Activated CD8-positive, alpha-beta memory T cell treated with anti-CD3 and anti-CD28 coated beads, Interleukin-2, amount 50 U/mL, for 24 hours (primary cell): ENCODE results near the gene ZNF687.

Experiments used
- DNase-seq: peaks from one replicate; pipeline ENCODE4 v3.0.0-alpha.2; 2020; ENCODE audit errors: extremely low read depth

Gene ZNF687

DNA sequence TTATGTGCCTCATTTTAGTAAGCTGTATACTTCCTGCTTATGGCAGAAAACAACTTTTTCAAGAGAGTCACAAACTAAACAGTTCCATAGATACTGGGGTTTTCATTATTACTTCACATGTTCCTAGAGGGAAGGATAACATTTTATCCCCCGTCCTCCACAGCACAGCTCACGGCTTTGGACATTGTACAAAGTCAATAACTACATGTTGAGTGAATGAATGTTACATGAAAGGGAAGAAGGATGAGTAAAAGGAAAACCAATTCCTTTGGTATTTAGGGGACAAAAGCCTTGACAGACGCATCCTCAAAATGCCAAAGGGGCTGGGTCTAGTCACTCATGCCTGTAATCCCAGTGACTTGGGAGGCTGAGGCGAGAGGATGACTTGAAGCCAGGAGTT lies 30.3 kb downstream of the ZNF687 start:
- DNase-seq, result no peak

DNA sequence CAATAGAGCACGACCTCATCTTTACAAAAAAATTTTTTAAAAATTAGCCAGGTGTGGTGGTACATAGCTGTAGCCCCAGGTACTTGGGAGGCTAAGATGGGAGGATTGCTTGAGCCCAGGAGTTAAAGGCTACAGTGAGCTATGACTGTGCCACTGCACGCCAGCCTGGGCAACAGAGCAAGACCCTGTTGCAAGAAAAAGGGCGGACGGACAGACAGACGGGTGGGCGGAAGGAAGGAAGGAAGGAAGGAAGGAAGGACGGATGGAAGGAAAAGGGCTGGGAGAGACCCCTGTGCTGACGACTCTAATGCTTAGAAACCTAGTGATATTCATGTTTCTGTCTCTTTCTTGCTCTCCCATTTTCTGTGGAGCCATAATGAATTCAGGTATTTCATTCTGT lies 30.7 kb downstream of the ZNF687 start:
- no peak for DNase-seq

DNA sequence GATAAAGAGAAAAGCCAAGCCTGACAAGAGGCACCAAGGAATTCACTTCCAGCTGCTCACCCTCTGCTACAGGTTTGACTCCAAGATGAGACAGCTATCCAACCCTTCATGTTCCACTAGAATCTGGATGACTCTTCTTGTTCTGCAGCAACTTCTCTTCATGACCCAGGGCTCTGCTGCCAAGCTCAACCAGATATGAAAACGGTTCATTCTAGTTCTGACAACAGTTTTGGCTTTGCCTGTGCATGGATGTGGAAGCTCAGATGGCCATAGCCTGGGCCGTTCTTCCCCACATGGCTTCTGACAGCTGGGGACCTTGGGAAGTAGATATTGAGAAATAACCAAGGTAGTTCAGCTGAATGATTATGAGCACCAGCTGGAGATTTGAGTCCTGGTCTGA lies 31.4 kb downstream of the ZNF687 start:
- DNase-seq, result no peak

DNA sequence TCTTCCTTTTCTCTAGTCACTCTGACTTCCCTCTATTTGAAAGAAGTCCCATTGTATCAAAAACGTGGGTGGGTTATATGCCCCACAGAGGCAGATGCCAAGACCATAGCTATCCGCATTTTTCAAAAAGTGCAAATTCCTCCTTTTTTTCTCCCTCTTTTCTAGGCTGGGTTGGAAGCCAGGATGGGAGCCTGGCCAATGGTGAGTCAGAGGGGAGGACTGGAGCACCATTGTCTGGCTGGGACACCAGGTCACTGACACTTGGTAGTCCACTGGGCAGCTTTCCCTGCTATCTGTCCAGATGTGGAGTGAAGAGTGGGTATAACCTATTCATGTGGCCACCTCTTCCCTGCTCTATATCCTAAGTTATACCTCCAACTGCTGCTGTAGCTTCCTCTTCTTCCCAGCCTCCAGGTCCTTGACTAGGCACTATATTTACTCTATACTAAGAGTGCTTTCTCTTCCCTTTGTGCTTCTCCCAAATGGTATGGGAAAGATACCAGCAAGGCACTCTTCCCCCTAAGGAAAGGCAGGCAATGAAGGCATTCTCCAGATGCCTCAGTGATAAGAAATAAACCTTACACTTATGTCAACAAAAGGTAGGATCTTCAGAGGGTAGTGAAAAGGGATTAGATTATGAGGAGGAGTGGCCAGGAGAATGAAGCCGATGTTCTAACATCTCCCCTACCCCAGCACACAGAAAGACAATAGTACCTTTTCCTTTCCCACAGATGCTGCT lies 32.2 kb downstream of the ZNF687 start:
- DNase-seq, result no peak

DNA sequence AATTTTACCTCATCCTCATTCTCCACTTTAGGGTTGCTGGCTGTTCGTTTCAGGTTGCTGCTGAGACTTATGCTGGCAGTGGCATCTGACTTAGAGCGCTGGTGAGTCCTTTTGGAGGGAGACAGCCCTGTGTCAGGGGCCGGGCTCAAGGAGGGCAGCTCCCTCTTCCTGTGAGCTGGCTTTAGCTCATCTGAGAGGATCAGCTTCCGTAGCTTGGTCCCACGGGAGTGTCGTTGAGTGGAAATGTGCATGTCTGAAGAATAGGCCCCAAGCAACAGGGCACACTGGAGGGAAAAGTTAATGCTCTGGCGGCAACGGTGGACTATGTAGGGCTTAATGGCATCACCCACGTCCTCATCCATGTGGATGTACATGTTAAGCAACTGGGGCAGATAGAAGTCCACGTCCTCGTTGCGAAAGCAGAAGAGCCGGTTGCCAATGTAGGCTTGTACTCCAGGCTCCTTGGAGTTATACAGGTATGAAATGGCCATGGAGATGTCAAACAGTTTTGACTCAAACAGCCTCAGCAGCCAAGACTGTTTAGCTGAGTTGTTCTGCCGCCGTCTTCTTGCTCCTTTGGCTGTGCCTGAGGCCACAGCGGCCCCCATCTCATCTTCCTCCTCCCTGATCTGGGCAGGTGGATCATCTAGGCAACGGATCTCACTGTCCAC lies 33.6 kb downstream of the ZNF687 start:
- DNase-seq, result no peak

DNA sequence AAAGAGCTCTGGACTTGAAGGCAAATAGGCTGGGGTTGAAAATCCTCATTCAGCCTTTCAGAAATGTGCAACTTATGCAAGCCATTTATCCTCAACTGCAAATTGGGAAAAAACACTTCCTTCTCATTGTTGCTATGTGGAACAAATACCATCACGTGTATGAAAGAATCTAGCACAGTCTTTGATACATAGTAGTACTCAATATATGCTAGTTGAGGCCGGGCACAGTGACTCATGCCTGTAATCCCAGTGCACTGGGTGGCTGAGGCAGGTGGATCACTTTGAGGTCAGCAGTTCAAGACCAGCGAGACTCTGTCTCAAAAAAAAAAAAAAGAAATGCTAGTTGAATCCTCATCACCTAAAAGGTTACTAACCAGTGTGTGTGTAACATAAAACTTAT lies 36.9 kb downstream of the ZNF687 start:
- DNase-seq, result no peak

DNA sequence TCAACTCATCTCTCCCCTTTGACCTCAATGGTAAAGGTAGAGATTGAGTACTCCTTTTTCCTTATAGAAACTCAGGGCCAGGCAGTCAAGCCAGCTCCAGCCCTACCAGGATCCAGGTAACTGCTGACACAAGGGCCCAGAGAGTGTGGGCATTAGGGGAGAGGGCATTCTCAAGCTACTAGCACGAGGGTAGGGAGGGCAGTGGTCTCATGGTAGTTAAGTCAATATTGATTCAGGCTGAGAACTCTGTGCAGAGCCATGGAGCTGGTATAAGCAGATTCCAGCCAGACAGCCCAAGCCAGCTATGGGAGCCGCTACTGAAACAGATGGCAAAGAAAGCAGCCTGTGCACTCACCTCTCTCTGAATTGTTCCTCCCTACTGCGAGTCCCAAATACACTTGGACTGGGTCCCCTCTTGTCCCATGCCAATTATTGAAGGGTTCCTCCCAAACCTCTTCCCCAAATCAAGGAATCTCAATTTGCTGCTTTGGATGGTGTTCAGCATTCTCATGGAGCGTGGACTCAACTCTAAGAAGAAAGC lies 42.4 kb downstream of the ZNF687 start:
- no peak for DNase-seq

DNA sequence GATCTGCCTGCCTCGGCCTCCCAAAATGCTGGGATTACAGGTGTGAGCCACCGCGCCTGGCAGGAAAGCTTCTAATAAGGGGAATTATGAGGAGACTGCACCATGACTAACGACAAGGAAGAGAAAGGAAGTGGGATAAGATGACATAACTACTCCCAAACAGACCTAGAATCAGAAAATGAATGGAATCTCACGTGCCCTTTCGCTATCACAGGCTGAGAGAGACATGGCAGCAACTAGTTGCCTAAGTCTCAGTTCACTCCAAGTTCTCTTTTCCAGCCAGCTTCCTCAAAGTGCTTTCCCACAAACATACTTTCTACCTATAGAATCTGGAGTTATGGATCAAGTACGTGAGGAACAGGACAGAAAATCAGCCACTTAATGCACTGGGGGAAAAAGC lies 43.1 kb downstream of the ZNF687 start:
- DNase-seq, result no peak

DNA sequence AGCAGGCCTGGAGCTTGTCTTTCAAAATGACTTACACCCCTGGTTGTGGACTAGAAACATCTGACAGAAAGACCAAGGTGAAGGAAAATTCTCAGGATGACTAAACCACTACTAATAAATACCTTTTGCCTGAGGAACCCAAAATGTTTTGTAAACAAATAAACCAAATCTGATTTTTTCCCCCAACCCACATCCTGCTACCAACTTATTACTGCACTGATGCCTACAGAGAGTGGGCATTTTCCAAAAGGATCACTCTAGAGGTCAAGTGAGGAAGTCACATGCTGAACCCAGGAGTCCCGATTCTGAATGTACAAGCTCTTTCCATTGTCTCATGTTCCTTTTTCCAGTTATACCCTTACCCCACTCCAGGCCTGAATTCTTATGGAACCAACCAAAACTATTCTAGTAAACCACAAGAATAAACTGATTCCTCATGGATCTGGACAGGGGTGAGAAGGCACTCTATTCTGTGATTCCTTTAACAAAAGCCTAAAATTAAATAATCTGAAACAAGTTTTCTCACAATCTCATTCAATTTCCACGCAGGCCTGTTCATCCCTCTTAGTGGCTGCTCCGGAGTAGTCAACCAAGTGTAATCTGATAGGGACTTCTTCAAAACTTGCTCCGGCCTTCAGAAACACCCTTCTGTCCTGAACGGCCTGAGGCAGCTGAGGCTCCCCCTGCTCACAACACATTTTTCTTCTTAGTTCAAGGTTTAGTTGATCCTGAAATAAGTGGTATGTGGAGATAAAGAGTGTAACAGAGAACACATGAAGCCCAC lies 43.7 kb downstream of the ZNF687 start:
- DNase-seq, result no peak

DNA sequence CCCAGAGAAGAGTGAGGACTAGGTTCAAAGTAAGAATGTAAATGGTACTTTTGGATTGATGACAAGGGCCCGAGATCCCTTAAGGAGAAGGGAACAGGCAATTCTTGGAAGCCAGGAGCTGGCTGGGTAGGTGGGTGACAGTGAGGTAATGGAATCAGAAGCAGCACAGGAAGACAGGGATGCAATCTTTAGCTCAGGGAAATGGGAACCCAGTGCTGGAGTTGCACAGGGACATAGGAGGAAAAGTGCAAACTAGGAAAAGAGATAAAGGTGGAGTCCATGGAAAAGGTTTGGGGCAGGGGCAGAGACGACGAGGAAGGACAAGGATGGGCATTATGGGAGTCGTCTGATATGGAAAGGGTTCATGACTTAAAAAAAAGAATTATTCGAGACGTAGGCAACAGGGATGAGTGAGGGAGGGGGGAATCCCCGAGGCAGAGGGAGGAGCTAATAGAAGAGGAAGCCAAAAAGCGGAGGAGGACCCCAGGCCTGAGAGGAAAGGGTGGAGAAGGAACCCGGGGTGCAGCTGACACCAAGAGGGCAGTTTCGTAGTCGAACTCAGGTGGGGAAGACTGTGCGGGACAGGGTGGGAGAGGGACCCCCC lies 44.6 kb downstream of the ZNF687 start:
- DNase-seq, result no peak

DNA sequence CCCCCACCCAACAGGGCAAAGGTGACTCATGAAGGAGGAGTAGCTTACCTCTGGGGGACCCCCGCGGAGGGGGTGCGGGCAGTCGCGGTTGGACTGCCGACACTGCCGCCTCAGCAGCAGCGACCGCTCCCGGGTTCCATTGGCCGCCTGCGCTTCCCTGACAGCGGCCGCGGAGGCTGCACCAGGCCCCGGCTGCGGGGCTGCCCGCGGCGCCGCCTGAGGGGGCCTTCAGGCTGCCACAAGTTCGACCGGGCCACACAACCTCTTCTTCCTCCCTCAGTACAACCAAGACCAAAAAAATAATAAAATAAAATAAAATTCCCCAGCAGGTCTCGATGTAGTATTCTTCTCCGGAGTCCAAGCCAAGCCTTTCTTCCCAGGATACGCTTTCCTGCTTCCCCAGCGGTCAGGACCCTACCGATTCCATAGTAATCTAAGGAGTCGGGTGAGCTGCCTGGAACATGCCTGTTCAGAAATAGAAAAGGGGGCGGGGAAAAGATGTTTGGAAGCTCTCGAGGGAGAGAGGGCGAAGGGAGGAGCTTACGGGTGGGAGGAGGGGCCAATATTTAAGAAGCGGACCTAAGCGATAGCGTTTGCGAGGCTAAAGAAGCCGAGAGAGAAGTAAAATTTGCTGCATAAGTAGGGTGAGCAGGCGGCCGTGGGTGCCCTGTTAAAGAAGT lies 45.3 kb downstream of the ZNF687 start, which contains the start of gene PI4KB:
TSS of gene PI4KB (minus strand) at position 194 of the 680 bp plus-strand sequence. CDS start 10,935 bp downstream, outside the sequence.
- peak; percentile 74 for DNase-seq

DNA sequence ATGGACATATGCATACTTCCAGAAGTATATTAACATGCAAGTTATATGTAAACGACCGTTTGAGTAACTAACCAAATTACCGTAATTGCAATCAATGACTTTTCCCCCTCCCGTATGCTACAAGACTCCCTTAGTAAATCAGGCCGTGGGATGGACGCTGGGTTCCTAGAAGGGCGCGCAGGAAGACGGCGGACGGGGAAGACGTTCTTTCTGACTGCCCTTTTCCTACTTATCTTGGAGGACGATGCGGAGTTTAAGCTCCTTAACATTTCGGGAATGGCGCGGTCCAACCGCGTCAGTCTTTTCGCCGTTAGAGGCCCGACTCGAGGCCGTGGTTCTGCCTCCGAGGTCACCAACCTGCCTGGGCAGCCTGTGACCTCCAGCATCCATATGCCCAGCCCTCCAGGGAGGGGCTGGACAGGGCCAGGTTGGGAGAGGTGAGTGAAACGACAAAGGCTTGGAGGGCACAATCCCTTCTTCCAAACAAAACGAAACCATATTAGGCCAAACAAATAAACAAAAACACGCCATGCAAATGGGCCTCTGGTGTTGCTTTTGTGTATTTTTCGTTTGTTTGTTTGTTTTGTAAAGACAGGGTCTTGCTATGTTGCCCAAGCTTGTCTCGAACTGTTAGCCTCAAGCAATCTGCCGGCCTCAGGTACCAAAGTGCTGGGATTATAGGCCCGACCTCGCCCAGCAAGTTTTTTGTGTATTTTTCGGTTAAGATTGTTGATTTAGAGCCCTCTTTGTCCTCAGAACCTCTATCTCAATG lies 46.0 kb downstream of the ZNF687 start:
- DNase-seq, result no peak

DNA sequence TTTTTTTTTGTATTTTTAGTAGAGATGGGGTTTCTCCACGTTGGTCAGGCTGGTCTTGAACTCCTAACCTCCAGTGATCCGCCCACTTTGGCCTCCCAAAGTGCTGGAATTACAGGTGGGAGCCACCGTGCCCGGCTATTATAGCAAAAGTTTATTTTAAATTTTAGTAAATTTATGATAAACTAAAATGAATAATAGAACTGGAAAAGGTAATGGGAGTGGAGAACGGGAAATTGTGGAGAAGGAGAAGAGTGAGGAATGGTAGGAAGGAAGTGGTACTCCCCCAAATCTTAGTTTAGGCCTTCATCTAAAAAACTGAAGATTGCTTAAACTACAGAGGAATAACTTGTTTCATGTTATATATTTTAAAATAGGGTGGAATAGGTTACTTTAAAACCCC lies 52.7 kb downstream of the ZNF687 start:
- DNase-seq, result no peak

DNA sequence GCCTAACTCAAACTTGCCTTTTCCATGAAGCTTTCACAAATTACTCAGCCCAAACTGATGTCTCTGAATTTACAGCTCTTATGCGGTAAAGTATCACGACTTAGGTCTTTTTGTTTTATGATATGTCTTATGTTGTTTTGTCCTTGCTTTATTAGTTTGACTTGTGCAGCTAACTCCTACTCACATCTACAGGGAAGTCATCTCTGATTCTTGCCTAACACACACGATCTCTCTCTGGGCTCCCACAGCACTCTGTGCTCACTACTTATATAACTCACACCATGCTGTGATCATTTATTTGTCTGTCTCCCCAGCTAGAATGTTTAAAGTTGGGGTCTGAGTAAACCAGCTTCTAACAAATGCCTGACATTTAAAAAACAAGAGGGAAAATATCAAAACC lies 54.5 kb downstream of the ZNF687 start:
- no peak for DNase-seq

DNA sequence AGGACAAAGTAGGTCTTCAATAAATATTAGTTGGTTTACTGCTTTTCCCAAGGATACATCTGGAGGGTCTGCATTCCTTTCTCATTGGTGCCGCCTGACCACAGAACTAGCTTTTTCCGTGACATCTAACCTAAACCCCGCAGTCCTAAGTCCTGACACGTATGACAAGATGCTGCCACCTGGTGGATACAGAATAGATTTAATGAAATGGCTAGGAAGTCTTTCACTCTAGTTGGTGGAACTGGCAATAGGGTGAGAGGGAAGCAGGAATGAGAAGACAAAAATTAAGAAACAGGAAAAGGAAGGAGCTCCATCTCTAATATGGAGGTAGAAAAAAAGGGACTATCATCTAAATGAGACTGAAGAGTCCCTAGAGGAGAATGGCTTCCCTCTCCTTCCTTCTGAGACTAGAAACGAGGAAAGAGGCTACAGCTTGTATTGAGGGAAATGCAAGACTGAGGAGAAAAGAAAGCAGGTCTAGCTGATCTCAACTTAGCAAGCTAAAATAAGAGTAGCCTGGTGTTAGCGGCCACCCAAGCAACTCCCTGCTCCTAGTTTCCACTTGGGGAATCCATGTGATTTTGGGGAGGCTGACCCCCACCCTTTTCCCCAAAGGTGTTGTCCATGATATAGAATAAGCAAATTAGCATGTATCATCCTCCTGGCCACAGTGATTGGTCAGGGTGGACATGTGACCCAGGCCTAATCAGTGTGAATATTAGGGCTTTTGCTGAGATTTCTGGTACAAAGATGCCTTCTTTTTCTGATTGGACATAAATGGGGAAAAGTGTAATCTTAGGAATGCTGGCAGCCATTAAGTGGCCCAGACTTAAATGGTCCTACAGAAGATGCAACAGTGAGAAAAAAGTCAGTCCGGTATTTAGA lies 59.0 kb downstream of the ZNF687 start:
- DNase-seq, result peak; percentile 15
